GM21737 (cell line): ENCODE results near the gene TMEM132A.

Source experiments
- ATAC-seq: cut with Tn5 transposase; IDR thresholded peaks from one replicate; pipeline ENCODE4 v1.9.1; 2021; ENCODE audit warnings: mild to moderate bottlenecking, moderate library complexity; ENCODE audit not compliant: unreplicated experiment

Gene TMEM132A

DNA sequence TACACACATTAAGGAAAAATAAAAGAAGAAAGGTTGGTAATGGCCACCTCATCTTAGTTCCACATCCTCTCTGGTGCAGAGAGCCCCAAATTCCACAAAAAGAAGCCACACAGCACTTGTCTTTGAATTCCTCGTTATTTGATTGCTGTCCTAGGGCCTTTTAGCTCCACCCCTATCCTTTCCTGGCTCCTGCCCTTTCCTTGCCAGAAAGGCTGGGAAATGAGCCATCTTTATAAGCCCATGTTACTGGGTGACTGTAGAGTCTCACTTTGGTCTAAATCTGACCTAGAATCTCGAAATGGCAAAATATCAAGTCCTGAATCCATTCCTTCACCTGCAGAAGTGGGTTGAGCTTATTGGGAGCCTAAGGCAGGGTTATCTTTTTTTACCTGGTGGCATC lies 4.3 kb upstream of the TMEM132A start:
- ATAC-seq = no peak

DNA sequence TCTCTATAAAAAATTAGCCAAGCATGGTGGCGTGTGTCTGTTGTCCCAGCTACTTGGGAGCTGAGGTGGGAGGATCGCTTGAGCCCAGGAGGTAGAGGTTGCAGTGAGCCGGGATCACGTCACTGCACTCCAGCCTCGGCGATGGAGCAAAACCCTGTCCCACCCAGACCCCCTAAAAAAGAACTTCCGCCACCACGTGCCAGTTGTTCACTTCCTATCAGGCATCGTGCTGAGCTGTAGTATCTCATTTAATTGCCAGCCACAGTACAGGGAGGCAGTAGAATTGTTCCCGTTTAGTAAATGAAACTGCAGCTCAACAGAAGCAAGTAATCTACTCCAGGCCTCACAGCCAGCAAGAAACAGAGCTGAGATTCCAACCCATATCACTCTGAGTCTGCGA lies 3.0 kb upstream of the TMEM132A start:
- no peak for ATAC-seq

DNA sequence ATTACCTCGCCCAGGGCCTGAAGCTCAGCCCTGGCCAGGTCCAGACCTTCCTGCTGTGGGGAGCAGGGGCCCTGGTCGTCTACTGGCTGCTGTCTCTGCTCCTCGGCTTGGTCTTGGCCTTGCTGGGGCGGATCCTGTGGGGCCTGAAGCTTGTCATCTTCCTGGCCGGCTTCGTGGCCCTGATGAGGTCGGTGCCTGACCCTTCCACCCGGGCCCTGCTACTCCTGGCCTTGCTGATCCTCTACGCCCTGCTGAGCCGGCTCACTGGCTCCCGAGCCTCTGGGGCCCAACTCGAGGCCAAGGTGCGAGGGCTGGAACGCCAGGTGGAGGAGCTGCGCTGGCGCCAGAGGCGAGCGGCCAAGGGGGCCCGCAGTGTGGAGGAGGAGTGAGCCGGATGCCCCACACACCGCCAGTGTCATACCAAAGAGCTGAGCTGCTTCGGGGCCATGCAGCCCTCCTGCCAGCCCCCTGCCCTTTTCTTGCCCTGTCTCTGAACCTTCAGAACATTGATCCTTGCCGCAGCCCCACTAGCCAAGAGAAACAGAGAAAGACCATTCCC lies 2.4 kb upstream of the TMEM132A start:
- ATAC-seq = no peak

DNA sequence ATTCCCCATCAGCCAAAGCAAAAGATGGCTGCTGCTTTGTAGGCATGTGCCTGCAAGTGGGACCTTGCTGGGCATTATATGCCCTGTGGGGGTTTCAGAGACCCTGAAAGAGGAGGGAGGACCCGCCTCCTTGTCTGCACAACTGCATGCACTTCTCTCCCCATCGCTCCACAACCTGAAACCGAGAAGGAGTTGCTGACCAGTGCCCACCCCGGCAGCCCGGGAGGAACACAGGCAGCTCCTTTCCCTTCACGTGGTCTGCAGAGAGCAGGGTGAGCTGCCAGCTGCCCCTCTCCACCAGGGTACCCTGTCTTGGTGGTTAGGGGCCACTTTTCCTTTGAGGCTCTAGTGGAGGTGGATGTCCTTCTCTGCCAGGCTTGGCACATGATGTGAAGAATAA lies 1.4 kb upstream of the TMEM132A start:
- no peak for ATAC-seq

DNA sequence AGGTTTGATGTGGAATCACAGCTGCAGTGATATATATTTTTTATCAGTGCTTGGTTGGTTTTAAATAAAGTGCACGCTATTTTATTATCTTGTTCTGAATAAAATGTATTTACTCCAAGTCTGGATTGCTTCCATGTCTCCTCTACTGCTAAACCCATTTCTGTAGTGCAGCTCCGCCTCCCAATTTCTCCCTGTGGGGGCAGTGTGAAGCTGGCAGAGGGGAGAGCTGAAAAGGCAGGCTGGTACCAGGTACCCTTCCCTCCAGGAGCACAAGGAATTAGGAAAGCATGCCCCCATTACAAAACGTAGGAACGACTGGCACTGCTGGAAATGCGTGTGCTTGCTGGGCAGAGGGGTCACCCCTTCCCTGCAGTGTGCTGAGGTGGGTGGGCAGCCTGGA lies 934 bp upstream of the TMEM132A start:
- ATAC-seq = no peak

DNA sequence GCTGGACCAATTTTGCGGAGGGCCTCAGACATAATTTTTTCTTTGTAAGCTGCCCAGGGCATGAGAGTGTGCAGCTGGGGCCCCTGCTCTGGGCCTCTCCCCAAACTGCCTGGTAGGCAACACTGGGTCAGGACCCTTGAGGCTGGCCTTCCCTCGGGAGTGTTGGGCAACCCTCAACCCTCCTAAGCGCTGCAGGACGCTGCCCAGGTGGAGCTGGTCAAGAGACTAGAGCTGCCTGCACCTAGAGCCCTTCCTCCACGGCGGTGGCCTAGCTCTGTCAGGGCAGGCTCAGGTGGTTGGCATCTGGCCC lies 505 bp upstream of the TMEM132A start:
- no peak for ATAC-seq

DNA sequence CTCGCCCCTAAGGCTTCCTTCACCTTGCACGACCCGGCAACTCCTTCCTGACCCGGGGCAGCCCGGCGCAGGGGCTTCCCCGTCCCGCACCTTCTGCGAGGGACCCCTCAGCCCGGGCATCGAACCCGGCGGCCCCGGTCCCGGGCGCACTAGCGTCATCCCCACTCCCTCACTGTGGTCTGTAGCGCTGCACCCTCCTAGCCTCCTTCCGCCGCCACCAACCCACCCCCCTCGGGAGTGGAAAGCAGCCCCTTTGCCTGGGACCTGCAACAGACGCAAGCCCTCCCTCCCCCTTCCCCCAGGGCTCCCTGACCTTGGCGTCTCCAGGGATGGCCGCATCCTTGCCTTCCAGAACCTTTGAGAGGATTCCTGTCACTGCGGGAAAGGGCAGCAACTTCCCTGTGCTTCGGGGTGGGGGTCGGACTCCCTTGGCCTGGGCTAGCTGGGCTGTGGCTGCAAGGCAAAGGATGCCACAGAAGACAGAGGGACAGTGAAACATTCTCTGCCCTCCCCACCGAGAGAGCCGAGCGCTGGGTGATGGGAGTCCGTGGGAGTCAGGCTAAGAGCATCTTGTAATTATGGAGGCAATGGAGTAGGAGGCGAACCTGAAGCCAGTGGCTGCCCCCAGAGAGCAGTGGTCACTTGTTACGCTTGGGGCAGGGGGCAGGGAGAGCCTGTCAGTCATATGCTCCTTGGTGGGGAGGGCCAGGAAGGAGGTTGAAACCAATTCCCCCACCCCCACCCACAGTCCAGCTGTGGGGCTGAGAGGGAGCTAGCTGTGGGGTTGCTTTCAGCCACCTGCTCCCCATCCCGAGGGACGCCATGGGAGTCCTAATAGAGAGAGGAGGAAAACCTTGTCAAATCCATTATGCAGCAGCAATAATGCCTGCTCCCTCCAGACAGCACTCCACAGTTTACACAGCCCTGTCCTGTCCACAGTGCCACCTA lies 920 bp downstream of the TMEM132A start:
- no peak for ATAC-seq

DNA sequence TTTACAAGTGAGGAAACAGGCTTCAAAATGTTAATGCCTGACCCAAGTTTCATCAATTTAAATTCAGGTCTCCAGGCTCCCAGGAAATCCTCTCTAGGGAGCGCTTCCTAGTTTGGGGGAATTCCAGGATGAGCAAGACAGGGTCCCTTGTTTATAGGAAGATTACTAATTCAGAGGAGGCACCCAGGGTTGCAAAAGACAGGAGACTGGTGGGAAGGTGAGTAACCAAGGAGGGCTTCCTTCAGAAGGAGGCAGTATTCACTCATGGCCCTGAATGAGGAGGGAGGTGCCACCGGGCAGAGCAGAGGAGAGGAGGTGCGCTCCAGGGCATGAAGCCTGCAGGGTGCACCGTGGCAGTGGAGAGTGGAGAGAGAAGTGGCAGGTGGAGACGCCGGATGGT lies 1.6 kb downstream of the TMEM132A start:
- no peak for ATAC-seq

DNA sequence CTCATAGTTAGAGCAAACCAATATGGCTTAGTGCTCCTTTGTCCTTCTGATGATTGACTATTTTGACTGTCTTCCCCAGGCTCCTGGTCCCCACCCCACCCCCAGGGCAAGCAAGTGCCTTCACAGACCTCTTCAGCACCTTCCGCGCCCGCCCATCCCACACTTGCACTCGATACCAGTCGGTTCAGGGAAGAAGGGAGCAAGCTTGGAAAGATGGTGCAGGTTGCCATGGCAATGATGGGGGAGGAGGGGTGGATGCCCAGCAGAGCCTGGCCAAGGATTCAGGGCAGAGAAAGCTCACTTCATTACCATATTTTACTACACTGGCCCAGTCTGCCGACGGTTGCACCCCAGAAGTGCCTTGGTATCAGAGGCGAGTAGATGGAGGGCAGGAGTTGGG lies 2.2 kb downstream of the TMEM132A start:
- no peak for ATAC-seq

DNA sequence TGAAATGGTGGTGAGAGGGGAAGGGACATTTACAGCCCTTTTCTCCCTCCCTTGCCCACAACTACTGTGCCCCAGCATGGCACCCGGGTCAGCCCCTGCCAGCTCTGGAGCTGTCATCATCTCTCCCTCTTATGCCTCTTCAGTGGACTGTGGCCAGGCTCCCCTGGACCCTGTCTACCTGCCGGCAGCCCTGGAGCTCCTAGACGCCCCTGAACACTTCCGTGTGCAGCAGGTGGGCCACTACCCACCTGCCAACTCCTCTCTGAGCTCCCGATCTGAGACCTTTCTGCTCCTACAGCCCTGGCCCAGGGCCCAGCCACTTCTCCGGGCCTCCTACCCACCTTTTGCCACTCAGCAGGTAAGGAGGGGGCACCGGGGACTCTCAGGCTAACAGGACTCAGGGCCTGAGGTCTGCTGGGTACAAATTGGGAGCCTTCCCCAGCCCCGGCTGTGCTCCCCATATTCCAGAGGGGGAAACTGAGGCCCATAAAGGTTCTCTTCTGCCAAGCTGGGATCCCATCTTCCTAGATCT lies 2.9 kb downstream of the TMEM132A start:
- ATAC-seq = no peak

DNA sequence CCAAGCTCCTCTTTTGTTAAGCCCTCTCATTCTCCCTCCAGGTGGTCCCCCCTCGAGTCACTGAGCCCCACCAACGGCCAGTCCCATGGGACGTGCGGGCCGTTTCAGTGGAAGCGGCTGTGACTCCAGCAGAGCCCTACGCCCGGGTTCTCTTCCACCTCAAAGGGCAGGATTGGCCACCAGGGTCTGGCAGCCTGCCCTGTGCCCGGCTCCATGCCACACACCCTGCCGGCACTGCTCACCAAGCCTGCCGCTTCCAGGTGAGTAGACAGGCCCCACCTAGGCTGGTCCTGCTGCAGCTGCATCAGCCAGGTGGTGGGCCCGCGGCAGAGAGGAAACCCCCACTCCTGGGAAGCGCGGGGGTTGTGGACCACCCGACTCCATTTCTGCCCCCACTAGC lies 3.3 kb downstream of the TMEM132A start:
- no peak for ATAC-seq

DNA sequence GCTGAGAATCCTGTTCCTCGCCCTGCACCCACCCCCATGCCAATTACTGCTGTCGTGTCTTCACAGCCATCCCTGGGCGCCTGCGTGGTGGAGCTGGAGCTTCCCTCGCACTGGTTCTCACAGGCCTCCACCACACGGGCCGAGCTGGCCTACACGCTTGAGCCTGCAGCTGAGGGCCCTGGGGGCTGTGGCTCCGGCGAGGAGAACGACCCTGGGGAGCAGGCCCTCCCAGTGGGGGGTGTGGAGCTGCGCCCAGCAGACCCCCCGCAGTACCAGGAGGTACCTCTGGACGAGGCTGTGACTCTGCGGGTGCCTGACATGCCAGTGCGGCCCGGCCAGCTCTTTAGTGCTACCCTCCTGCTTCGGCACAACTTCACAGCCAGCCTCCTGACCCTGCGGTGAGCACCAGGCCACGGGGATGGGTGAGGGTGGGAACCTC lies 4.3 kb downstream of the TMEM132A start:
- no peak for ATAC-seq

DNA sequence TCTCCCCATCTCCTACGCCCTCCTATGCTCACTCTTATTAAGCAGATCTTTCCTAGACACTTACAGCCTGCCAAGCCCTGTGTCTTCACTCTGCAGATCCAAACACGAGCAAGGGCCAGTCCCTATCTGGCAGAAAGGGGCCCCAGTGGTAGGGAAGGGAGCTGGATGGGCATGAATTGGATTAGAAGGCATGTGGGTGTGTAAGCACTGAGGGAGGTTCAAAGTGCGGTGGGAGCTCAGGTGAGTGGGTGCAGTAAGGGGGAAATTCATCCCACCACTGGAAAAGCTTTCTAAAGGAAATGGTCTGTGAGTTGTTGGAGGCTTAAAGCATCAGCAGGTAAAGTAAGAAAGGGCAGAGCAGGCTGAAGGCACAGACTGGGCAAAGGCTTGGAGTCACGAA lies 5.5 kb downstream of the TMEM132A start:
- no peak for ATAC-seq

DNA sequence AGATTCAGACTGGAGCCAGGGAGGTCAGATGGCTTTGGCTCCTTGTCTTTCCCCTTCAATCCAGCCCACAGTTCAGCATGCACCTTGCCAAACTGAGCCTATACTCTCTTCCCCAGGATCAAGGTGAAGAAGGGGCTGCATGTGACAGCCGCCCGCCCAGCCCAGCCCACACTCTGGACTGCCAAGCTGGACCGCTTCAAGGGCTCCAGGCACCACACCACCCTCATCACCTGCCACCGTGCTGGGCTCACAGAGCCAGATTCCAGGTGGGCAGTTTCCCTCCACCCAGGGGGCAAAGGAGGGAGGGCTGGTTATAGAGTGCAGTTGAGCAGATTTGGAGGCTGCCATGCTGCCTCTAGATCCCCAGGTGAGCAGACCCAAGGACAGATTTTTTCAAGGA lies 6.1 kb downstream of the TMEM132A start:
- no peak for ATAC-seq

DNA sequence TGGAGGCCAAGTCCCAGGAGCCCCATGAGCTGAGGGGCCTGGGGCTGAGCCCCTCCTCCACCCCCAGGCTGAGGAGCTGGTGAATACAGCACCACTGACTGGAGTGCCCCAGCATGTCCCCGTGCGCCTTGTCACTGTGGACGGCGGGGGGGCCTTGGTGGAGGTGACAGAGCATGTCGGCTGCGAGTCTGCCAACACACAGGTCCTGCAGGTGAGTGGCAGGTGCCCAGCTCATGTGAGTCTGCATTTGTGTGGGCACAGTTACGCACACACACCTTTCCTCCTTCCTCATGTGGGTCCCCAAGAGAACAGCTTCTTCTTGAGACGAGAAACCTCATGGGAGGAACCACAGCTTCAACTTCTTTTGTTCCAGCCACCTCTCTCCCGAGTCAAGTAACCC lies 7.7 kb downstream of the TMEM132A start:
- no peak for ATAC-seq

DNA sequence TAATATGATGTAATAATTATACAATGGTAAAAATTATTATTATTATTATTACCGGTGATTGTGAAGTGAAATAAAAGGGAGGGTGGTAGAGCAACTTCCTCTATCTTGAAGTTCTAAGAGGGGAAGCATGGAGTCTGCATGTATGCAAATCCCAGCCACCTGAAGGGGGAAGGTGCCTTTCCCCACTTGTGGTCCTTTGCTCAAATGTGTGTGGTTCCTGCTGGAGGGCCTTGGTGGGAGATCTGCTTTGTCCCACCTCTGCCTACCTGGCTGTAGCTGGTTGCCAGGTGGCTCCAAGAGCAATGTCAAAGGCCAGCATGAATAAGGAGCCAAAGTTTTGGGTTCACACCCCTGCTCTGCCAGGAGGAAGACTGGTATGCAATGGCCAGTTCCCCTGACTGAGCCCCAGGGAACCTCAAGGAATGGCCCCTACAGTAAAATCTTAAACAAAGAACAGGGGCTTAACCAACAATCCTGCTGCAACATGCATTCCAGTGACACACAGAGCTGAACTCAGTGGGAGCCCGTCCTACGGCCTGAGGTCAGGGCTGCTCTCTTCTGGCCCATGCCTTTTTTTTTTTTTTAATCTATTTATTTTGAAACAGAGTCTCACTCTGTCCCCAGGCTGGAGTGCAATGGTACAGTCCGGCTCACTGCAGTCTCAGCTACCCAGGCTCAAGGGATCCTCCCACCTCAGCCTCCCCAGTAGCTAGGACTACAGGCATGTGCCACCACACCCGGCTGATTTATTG lies 8.5 kb downstream of the TMEM132A start:
- ATAC-seq = no peak

DNA sequence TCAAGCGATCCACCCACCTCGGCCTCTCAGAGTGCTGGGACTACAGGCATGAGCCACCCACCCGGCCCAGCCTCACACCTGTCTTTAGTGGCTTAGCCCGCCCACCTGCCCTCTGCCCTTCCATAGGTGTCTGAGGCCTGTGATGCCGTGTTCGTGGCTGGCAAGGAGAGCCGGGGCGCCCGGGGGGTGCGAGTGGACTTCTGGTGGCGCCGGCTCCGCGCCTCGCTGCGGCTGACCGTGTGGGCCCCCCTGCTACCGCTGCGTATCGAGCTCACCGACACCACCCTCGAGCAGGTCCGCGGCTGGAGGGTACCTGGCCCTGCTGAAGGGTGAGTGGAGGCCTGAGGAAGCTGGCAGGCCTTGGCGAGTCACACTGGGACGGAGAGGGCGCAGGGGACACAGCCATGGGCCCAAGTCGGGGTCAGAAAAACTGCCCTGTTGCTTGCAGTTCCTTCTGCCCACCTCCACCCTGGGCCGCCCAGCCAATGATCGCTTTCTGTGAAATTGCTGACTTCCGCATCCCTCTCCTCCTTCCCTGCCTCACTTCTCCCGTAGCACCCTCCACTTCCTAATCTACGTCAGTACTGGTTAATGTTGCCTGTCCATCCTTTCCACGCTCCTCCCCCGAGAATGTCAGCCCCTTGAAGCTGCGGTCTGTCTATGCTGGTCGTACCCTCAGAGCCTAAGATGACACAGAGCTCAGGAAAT lies 9.3 kb downstream of the TMEM132A start:
- no peak for ATAC-seq

DNA sequence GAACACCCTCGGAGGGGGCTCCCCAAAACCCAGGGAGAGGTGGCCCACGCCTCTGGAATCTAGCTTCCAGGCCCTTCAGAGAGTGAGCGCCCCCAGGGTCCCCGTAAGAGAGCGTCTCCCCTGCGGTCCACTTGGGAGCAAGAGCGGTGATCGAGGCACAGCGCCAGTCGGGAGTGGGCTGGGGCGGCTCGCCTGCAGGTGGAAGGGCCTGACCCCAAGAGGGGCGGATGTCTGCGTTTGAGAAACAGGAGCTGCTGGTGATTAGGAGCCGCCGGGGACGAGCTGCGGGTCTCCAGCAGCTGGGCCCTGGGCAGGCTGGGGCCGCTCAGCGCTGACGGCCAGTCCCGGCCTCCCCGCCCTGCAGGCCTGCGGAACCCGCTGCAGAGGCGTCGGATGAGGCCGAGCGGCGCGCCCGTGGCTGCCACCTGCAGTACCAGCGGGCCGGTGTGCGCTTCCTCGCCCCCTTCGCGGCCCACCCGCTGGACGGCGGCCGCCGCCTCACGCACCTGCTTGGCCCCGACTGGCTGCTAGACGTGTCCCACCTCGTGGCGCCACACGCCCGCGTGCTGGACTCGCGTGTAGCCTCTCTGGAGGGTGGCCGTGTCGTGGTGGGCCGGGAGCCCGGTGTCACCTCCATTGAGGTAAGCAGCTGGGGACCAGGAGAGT lies 10.0 kb downstream of the TMEM132A start:
- no peak for ATAC-seq

DNA sequence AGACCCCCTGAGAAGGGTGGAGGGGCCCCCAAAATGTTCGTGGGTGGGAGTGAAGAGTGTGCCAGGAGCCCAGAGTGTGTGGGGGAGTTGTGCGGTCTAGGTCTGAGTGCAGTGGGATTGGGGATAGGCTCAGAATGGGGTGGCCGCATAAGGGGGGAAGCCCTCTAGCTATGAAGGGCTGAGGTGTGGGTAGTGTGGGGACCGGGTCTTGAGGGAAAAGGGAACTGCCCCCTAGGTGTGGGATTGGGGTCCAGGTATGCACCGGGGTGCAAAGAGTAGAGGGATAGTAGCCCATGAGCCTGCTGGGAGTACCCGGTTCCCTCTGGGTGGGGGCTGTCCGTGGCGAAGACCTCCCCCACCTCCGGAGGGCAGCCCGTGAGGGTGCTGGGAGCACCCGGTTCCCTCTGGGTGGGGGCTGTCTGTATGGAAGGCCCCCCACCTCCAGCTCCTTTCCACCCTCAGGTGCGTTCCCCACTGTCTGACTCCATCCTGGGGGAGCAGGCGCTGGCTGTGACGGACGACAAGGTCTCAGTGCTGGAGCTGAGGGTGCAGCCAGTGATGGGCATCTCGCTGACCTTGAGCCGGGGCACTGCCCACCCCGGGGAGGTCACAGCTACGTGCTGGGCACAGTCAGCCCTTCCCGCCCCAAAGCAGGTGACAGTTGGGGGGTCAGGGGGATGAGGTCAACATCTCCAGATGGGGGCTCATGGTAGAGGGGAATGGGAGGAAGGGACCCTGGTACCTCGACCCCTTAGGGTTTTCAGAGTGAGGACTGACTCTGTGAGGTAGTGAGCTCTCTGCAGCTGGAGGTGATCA lies 10.7 kb downstream of the TMEM132A start:
- ATAC-seq = no peak
